IMR-90 (cell line): ENCODE measurements around the gene AP4M1. TPM values are rescaled to one million over a fixed set of nuclear protein-coding genes. Genes with fewer than 3 reads are reported as not detected.

Source experiments
- ATAC-seq: fragments of 200-7000 bp; cut with Tn5 transposase; 2 replicates; pipeline ENCODE4 v1.9.1; 2020; ENCODE audit warnings: low read depth, mild to moderate bottlenecking, moderate library complexity
- BruUV-seq: library from RNA; stranded (reverse); fragments of 400-500 nt; replicated peaks from 2 replicates; lab custom pipeline; 2021; lab: Mats Ljungman, UMichigan
- CTCF ChIA-PET: fragments of 300-600 bp; formaldehyde crosslinking; extraction: SDS; loops from one replicate; lab custom pipeline; 2021; ENCODE audit warnings: antibody characterized with exemption; lab: Yijun Ruan, JAX
- POLR2A ChIA-PET: fragments of 300-600 bp; sonication (Branson Sonifier 250); formaldehyde crosslinking; loops from one replicate; lab custom pipeline; 2022; ENCODE audit warnings: antibody characterized with exemption; ENCODE audit not compliant: unreplicated experiment; lab: Charles Lee
- DNase-seq: peaks from one replicate; pipeline ENCODE4 v3.0.0; 2013
- H2AFZ ChIP-seq: replicated peaks from 2 replicates; pipeline ENCODE3; 2013; ENCODE audit warnings: low read length, mild to moderate bottlenecking; ENCODE audit not compliant: poor library complexity
- H2AK5ac ChIP-seq: 2 replicates; pipeline ENCODE4 v1.6.1; 2013; ENCODE audit warnings: low read depth, low read length, inconsistent platforms
- H2AK9ac ChIP-seq: replicated peaks from 2 replicates; pipeline ENCODE3; 2013; ENCODE audit warnings: mild to moderate bottlenecking, low read depth, low read length, moderate library complexity; ENCODE audit not compliant: poor library complexity
- H2BK120ac ChIP-seq: 2 replicates; pipeline ENCODE4 v1.6.1; 2013; ENCODE audit warnings: low read depth, low read length, inconsistent platforms
- H2BK15ac ChIP-seq: 3 replicates; pipeline ENCODE4 v1.6.1; 2013; ENCODE audit warnings: low read depth, low read length, inconsistent platforms
- H2BK20ac ChIP-seq: 2 replicates; pipeline ENCODE4 v1.6.1; 2013; ENCODE audit warnings: low read depth, mild to moderate bottlenecking, inconsistent platforms, low read length, moderate library complexity
- H2BK5ac ChIP-seq: 2 replicates; pipeline ENCODE4 v1.6.1; 2013; ENCODE audit warnings: mild to moderate bottlenecking, low read depth, low read length, inconsistent platforms; ENCODE audit not compliant: poor library complexity, severe bottlenecking
- H3K14ac ChIP-seq: replicated peaks from 2 replicates; pipeline ENCODE4 v1.6.1; 2013; ENCODE audit warnings: low read depth, low read length, inconsistent platforms
- H3K18ac ChIP-seq: 2 replicates; pipeline ENCODE4 v1.6.1; 2013; ENCODE audit warnings: low read depth, low read length, control low read depth
- H3K23ac ChIP-seq: 2 replicates; pipeline ENCODE4 v1.6.1; 2013; ENCODE audit warnings: low read depth, low read length, inconsistent platforms
- H3K27ac ChIP-seq: 2 replicates; pipeline ENCODE4 v1.5.1; 2013; ENCODE audit warnings: mild to moderate bottlenecking, control low read depth, low read length; ENCODE audit not compliant: insufficient read depth
- H3K27me3 ChIP-seq: 2 replicates; pipeline ENCODE4 v1.6.1; 2013; ENCODE audit warnings: low read length; ENCODE audit not compliant: control insufficient read depth, insufficient read depth
- H3K36me3 ChIP-seq: 2 replicates; pipeline ENCODE4 v1.6.1; 2013; ENCODE audit warnings: low read length, mixed read lengths; ENCODE audit not compliant: control insufficient read depth, insufficient read depth
- H3K4ac ChIP-seq: 2 replicates; pipeline ENCODE4 v1.6.1; 2013; ENCODE audit warnings: low read depth, low read length, inconsistent platforms
- H3K4me1 ChIP-seq: 2 replicates; pipeline ENCODE4 v1.6.1; 2013; ENCODE audit warnings: low read length, mixed read lengths; ENCODE audit not compliant: control insufficient read depth, insufficient read depth
- H3K4me2 ChIP-seq: 2 replicates; pipeline ENCODE4 v1.6.1; 2013; ENCODE audit warnings: low read depth, mild to moderate bottlenecking, control low read depth, low read length, moderate library complexity
- H3K4me3 ChIP-seq: 2 replicates; pipeline ENCODE4 v1.5.1; 2013; ENCODE audit warnings: low read depth, mild to moderate bottlenecking, control low read depth, low read length, moderate library complexity; ENCODE audit not compliant: insufficient read depth
- H3K56ac ChIP-seq: 2 replicates; pipeline ENCODE4 v1.6.1; 2013; ENCODE audit warnings: low read length, inconsistent platforms; ENCODE audit not compliant: insufficient read depth; ENCODE audit errors: extremely low read depth
- H3K79me1 ChIP-seq, 2 experiments: 2 replicates each; pipeline ENCODE4 v1.6.1; 2013; ENCODE audit warnings: low read length in 2 of 2, inconsistent platforms in 1 of 2, low read depth in 1 of 2
- H3K9ac ChIP-seq: 2 replicates; pipeline ENCODE4 v1.6.1; 2013; ENCODE audit warnings: low read depth, low read length, control low read depth
- H3K9me1 ChIP-seq: 2 replicates; pipeline ENCODE4 v1.6.1; 2013; ENCODE audit warnings: low read length, inconsistent platforms; ENCODE audit not compliant: insufficient read depth
- H3K9me3 ChIP-seq: 2 replicates; pipeline ENCODE4 v1.6.1; 2013; ENCODE audit warnings: low read length; ENCODE audit not compliant: control insufficient read depth, insufficient read depth
- H4K20me1 ChIP-seq: 2 replicates; pipeline ENCODE4 v1.6.1; 2013; ENCODE audit warnings: low read length, inconsistent platforms; ENCODE audit not compliant: insufficient read depth
- H4K5ac ChIP-seq: 2 replicates; pipeline ENCODE4 v1.6.1; 2013; ENCODE audit warnings: mild to moderate bottlenecking, low read depth, low read length, control low read depth
- H4K8ac ChIP-seq, 2 experiments: 2 replicates each; pipeline ENCODE4 v1.6.1; 2013; ENCODE audit warnings: low read depth in 2 of 2, low read length in 2 of 2, control low read depth in 1 of 2, inconsistent platforms in 1 of 2
- H4K91ac ChIP-seq: 2 replicates; pipeline ENCODE4 v1.6.1; 2013; ENCODE audit warnings: low read depth, low read length, inconsistent platforms; ENCODE audit not compliant: insufficient read depth
- CEBPB ChIP-seq: IDR thresholded peaks from 2 replicates; pipeline ENCODE4 v1.6.1; 2012; ENCODE audit warnings: low read depth, low read length, improper control_type of control experiment
- CHD1 ChIP-seq: IDR thresholded peaks from 2 replicates; pipeline ENCODE4 v1.6.1; 2012; ENCODE audit warnings: low read depth, low read length, improper control_type of control experiment
- POLR2A ChIP-seq: IDR thresholded peaks from 2 replicates; pipeline ENCODE4 v1.6.1; 2012; ENCODE audit warnings: mild to moderate bottlenecking, low read depth, low read length
- SMC3 ChIP-seq: fragments of 150-350 bp; IDR thresholded peaks from 2 replicates; pipeline ENCODE4 v1.6.1; 2016; ENCODE audit warnings: low read depth, mild to moderate bottlenecking, antibody characterized with exemption, low read length, moderate library complexity
- WGBS, 2 experiments: methylation state at CpG; one replicate each; pipeline versions ENCODE4 v1.1.5 to v1.1.7; 2013; ENCODE audit warnings: missing lambda C conversion rate in 2 of 2; ENCODE audit not compliant: insufficient read length in 1 of 2; ENCODE audit errors: extremely low coverage in 2 of 2; 5-methylcytosine and 5-hydroxymethylcytosine counted together
- dilution Hi-C: fragments of 300-500 bp; cut with HindIII; formaldehyde crosslinking; loops from one replicate; pipeline ENCODE4 v1.14.3; 2018; ENCODE audit warnings: low sequenced_read_pairs; ENCODE audit not compliant: unreplicated experiment
- in situ Hi-C: fragments of 300-500 bp; cut with MboI; formaldehyde crosslinking; loops from 3 replicates; pipeline ENCODE4 v1.14.3; 2019; ENCODE audit warnings: low sequenced_read_pairs, inconsistent platforms, mixed read lengths
- intact Hi-C: fragments of 100-400 bp; cut with micrococcal nuclease; formaldehyde crosslinking; loops from 2 replicates; pipeline ENCODE4 v1.10.0; 2022
- polyA plus RNA-seq, 3 experiments: library from polyadenylated mRNA; depleted of rRNA; stranded (reverse); fragments of >200 nt; gene quantifications; 2 replicates each; pipeline ENCODE4 v1.2.3, GENCODE V29; 2012; ENCODE audit warnings: low replicate concordance in 1 of 3
- total RNA-seq: library from RNA; depleted of rRNA; stranded (reverse); fragments of >200 nt; gene quantifications from 2 replicates; pipeline ENCODE4 v1.2.3, GENCODE V29; 2012
- TF ChIP-seq, protein P1 (sequence below): fragments of 150-350 bp; IDR thresholded peaks from 2 replicates; pipeline ENCODE4 v1.6.1; 2017; ENCODE audit warnings: mild to moderate bottlenecking, antibody characterized with exemption, low read length, low read depth
- TF ChIP-seq, protein P2 (sequence below): conservative IDR thresholded peaks from 2 replicates; pipeline ENCODE4 v1.5.1; 2012; ENCODE audit warnings: mild to moderate bottlenecking, low read depth, low read length, improper control_type of control experiment
- TF ChIP-seq, protein P3 (sequence below): fragments of 150-350 bp; IDR thresholded peaks from 2 replicates; pipeline ENCODE4 v1.6.1; 2016; ENCODE audit warnings: low read depth, mild to moderate bottlenecking, low read length, moderate library complexity, borderline replicate concordance

Gene AP4M1
- total and polyA plus RNA-seq, 2 of the 4 experiments (the other 2 are of a cell fraction), result 21.1 to 21.4 TPM

DNA sequence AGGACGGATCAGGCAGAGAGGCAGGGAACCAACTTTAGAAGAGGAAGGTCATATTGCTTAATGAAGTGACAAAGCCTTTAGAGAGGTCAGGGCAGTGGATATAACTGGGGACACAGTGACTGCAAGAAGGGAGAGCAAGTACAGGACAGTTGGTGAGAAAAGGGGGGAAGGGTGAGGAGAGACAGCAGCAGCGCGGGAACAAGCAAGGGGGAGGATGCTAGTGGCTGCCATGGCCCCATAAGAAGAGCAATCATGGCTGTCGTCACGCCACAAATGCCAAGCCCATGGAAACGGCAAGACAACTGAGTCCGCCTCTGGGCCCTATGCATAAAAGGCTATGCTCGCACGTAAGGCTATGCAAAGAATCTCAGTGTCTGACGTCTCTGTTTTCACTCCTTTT is 29.0 kb upstream of the AP4M1 start:
- no peak overlapping the region for H3K56ac ChIP-seq
- peaks cover 28 to 47% of the 10 kb centered on the region in 2 experiments for H3K79me1 ChIP-seq
- H3K9me3 ChIP-seq, result peaks cover 74% of the 10 kb centered on the region
- H3K23ac ChIP-seq, result no peak overlapping the region
- no TSS peak for BruUV-seq
- H2BK120ac ChIP-seq, result no peak overlapping the region
- no peak overlapping the region for H2BK15ac ChIP-seq
- no peaks in the 10 kb centered on the region; the same call in 1 of the 2 replicates for H4K20me1 ChIP-seq
- H2AFZ ChIP-seq, result no peak overlapping the region
- H3K14ac ChIP-seq, result no peak overlapping the region
- no peak overlapping the region for H2AK5ac ChIP-seq
- no peak overlapping the region for H4K5ac ChIP-seq
- 94% methylated on average over 5 of the region's 10 CpGs; no CpG with 5 or more reads in 1 of the 2 experiments for WGBS, 2 experiments
- H2BK20ac ChIP-seq, result no peak overlapping the region
- H3K36me3 ChIP-seq, result peaks cover 88% of the 10 kb centered on the region
- dilution Hi-C loops, result no loop called here
- intact Hi-C loops, result no loop called here
- H3K27ac ChIP-seq, result no peak overlapping the region
- H3K4me1 ChIP-seq, result no peaks in the 10 kb centered on the region
- no peak overlapping the region for H3K18ac ChIP-seq
- H3K27me3 ChIP-seq, result no peaks in the 10 kb centered on the region
- DNase-seq (no peak), ATAC-seq (no peak)
- no peak overlapping the region for H3K4ac ChIP-seq
- H3K4me3 ChIP-seq, result no peak overlapping the region
- POLR2A ChIA-PET, result no interaction called here
- TF ChIP-seq, protein P1, sequence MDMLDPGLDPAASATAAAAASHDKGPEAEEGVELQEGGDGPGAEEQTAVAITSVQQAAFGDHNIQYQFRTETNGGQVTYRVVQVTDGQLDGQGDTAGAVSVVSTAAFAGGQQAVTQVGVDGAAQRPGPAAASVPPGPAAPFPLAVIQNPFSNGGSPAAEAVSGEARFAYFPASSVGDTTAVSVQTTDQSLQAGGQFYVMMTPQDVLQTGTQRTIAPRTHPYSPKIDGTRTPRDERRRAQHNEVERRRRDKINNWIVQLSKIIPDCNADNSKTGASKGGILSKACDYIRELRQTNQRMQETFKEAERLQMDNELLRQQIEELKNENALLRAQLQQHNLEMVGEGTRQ, result no peak
- TF ChIP-seq, protein P2, sequence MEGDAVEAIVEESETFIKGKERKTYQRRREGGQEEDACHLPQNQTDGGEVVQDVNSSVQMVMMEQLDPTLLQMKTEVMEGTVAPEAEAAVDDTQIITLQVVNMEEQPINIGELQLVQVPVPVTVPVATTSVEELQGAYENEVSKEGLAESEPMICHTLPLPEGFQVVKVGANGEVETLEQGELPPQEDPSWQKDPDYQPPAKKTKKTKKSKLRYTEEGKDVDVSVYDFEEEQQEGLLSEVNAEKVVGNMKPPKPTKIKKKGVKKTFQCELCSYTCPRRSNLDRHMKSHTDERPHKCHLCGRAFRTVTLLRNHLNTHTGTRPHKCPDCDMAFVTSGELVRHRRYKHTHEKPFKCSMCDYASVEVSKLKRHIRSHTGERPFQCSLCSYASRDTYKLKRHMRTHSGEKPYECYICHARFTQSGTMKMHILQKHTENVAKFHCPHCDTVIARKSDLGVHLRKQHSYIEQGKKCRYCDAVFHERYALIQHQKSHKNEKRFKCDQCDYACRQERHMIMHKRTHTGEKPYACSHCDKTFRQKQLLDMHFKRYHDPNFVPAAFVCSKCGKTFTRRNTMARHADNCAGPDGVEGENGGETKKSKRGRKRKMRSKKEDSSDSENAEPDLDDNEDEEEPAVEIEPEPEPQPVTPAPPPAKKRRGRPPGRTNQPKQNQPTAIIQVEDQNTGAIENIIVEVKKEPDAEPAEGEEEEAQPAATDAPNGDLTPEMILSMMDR, result no peak
- no peak for TF ChIP-seq CEBPB
- TF ChIP-seq CHD1, result no peak
- TF ChIP-seq POLR2A, result no peak
- TF ChIP-seq SMC3, result no peak
- TF ChIP-seq, protein P3, sequence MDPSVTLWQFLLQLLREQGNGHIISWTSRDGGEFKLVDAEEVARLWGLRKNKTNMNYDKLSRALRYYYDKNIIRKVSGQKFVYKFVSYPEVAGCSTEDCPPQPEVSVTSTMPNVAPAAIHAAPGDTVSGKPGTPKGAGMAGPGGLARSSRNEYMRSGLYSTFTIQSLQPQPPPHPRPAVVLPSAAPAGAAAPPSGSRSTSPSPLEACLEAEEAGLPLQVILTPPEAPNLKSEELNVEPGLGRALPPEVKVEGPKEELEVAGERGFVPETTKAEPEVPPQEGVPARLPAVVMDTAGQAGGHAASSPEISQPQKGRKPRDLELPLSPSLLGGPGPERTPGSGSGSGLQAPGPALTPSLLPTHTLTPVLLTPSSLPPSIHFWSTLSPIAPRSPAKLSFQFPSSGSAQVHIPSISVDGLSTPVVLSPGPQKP, result no peak
- no peak overlapping the region for H3K4me2 ChIP-seq
- H2BK5ac ChIP-seq, result no peak overlapping the region
- H3K9ac ChIP-seq, result no peak overlapping the region
- no peak overlapping the region for H4K91ac ChIP-seq
- CTCF ChIA-PET, result no interaction called here
- no peak overlapping the region for H2AK9ac ChIP-seq
- in situ Hi-C loops, result no loop called here
- no peaks in the 10 kb centered on the region for H3K9me1 ChIP-seq
- H4K8ac ChIP-seq, result no peak overlapping the region
